Measurements from ENCODE around the gene FBXO9.

DNA sequence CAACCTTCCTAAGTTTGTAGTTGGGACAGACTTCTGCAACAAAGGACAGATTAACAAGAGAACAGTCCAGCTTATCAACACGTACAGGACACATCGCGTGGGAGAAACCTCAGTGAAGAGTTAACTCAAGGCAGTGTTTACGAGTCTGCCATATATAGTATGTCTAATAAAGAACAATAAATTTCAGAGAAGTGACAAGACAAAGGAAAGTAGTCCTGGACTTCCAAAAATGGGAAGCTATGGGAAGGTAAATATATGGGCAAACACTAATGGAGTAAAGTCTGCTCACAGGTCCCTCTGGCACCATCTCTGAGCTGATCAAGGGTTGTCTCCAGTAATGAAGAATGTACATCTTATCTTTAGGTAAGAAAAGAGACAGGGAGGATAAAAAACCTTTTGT, 48.5 kb downstream of the FBXO9 start:
- TF ChIP-seq, protein P1, sequence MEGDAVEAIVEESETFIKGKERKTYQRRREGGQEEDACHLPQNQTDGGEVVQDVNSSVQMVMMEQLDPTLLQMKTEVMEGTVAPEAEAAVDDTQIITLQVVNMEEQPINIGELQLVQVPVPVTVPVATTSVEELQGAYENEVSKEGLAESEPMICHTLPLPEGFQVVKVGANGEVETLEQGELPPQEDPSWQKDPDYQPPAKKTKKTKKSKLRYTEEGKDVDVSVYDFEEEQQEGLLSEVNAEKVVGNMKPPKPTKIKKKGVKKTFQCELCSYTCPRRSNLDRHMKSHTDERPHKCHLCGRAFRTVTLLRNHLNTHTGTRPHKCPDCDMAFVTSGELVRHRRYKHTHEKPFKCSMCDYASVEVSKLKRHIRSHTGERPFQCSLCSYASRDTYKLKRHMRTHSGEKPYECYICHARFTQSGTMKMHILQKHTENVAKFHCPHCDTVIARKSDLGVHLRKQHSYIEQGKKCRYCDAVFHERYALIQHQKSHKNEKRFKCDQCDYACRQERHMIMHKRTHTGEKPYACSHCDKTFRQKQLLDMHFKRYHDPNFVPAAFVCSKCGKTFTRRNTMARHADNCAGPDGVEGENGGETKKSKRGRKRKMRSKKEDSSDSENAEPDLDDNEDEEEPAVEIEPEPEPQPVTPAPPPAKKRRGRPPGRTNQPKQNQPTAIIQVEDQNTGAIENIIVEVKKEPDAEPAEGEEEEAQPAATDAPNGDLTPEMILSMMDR (IDR thresholded peaks at IDR 0.05; ENCODE audit: low read depth, low read length), result no peak
- no peak for TF ChIP-seq EZH2phosphoT487 (IDR thresholded peaks at IDR 0.05; ENCODE audit: low read depth)
